Panc1 (cell line): ENCODE data around the gene NT5DC1. TPM values are rescaled to one million over a fixed set of nuclear protein-coding genes. Genes with fewer than 3 reads are reported as not detected.

Experiments used
- ATAC-seq: fragments of 200-7000 bp; cut with Tn5 transposase; 2 replicates; pipeline ENCODE4 v1.9.1; 2020; ENCODE audit warnings: mild to moderate bottlenecking, moderate library complexity
- BruUV-seq: library from RNA; stranded (reverse); fragments of 400-500 nt; replicated peaks from 2 replicates; lab custom pipeline; 2021; lab: Mats Ljungman, UMichigan
- CTCF ChIA-PET: fragments of 300-600 bp; sonication (Branson Sonifier 250); formaldehyde crosslinking; loops from one replicate; lab custom pipeline; 2022; ENCODE audit warnings: antibody characterized with exemption; lab: Charles Lee
- POLR2A ChIA-PET: fragments of 300-600 bp; sonication (Branson Sonifier 250); formaldehyde crosslinking; loops from one replicate; lab custom pipeline; 2022; ENCODE audit warnings: antibody characterized with exemption; lab: Charles Lee
- DNase-seq: peaks from one replicate; pipeline ENCODE4 v3.0.0-alpha.2; 2010; ENCODE audit warnings: low read depth, low spot score
- H3K27ac ChIP-seq: 2 replicates; pipeline ENCODE4 v1.5.1; 2011; ENCODE audit warnings: mild to moderate bottlenecking, low read length, inconsistent platforms
- H3K27me3 ChIP-seq: fragments of 200-500 bp; sonication (Bioruptor generic); 2 replicates; pipeline ENCODE4 v1.6.0; 2014; ENCODE audit warnings: low read length, inconsistent platforms; ENCODE audit not compliant: control insufficient read depth, insufficient read depth
- H3K36me3 ChIP-seq: fragments of 200-500 bp; sonication (Bioruptor generic); 2 replicates; pipeline ENCODE4 v1.5.1; 2014; ENCODE audit warnings: inconsistent platforms, mild to moderate bottlenecking, low read length, moderate library complexity; ENCODE audit not compliant: control insufficient read depth, insufficient read depth
- H3K4me1 ChIP-seq: 2 replicates; pipeline ENCODE4 v1.5.1; 2011; ENCODE audit warnings: inconsistent platforms, mild to moderate bottlenecking, low read length, moderate library complexity; ENCODE audit not compliant: control insufficient read depth, insufficient read depth
- H3K4me3 ChIP-seq, 2 experiments: 2 replicates each; pipeline ENCODE4 v1.5.1; 2011 to 2012; ENCODE audit warnings: low read depth in 2 of 2, low read length in 2 of 2, mild to moderate bottlenecking in 2 of 2, inconsistent platforms in 1 of 2, moderate library complexity in 1 of 2
- H3K9me3 ChIP-seq: fragments of 200-500 bp; sonication (Bioruptor generic); 2 replicates; pipeline ENCODE4 v1.5.1; 2014; ENCODE audit warnings: low read depth, mild to moderate bottlenecking, inconsistent platforms, low read length, moderate library complexity; ENCODE audit not compliant: control insufficient read depth, insufficient read depth
- CTCF ChIP-seq: fragments of 450-650 bp; IDR thresholded peaks from 2 replicates; pipeline ENCODE4 v1.5.1; 2017; ENCODE audit warnings: mild to moderate bottlenecking
- POLR2AphosphoS5 ChIP-seq: IDR thresholded peaks from 2 replicates; pipeline ENCODE4 v1.6.1; 2012; ENCODE audit warnings: mild to moderate bottlenecking, low read depth, low read length, moderate library complexity
- REST ChIP-seq, 2 experiments: IDR thresholded peaks; 2 replicates each; pipeline ENCODE4 v1.6.1; 2011 to 2012; ENCODE audit warnings: low read depth in 2 of 2, control low read depth in 1 of 2, low read length in 1 of 2, mild to moderate bottlenecking in 1 of 2, moderate library complexity in 1 of 2; ENCODE audit not compliant: insufficient read depth in 1 of 2
- SIN3A ChIP-seq: IDR thresholded peaks from 2 replicates; pipeline ENCODE4 v1.6.1; 2012; ENCODE audit warnings: low read depth, mild to moderate bottlenecking, low read length, moderate library complexity, borderline replicate concordance; ENCODE audit not compliant: insufficient read depth
- TCF7L2 ChIP-seq: IDR thresholded peaks from 2 replicates; pipeline ENCODE4 v1.6.1; 2011; ENCODE audit warnings: mild to moderate bottlenecking, low read depth, low read length, inconsistent platforms
- in situ Hi-C: cut with HindIII; loops from 2 replicates; pipeline ENCODE4 v1.10.0; 2016; ENCODE audit warnings: low sequenced_read_pairs, low pct_unique_long_range_greater_than_20kb
- intact Hi-C: fragments of 100-400 bp; cut with micrococcal nuclease; formaldehyde crosslinking; loops from one replicate; pipeline ENCODE4 v1.10.0; 2022; ENCODE audit not compliant: unreplicated experiment
- total RNA-seq: library from RNA; stranded (reverse); gene quantifications from one replicate; pipeline ENCODE4 v1.2.1, GENCODE V29; 2021; ENCODE audit not compliant: unreplicated experiment

Gene NT5DC1
- total RNA-seq, 1 experiment from 2014 or later, result 79.1 TPM

DNA sequence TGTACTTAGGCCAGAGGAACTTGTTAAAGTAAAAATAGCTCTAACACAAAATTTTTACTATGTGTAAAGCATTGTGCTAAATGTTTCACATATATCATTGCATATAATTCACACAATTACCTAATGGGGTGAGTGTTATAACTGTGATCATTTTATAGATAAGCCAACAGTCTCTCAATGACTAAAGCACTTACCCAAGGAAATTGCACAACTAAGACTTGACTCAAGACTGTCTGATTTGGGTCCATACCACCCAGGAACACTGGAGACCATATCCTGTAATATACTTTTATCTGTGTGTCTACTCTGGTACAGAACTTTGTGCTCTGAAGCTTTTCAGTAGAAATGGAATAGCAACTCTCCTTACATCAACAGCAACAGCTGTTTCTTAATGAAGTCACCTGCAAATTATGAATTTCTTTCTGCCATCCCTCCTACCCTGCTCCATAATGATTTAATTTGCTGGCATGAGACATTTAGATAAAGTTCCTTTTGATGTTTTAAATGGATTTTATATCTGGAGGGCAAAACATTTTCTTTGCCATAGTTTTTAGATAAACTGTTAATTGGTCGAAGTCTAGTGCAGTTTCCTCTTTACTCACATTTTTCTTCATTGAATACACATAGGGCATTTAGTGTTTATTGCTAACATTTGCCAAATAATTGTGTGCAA is 105.7 kb downstream of the NT5DC1 start:
- no peaks in the 10 kb centered on the region for H3K27me3 ChIP-seq
- POLR2A ChIA-PET, result no interaction called here
- no peak overlapping the region for H3K4me3 ChIP-seq
- in situ Hi-C loops, result no loop called here
- BruUV-seq, result no TSS peak
- TF ChIP-seq REST (IDR thresholded peaks at IDR 0.05; ENCODE audit: insufficient read depth in 1 of 2, low read depth in 2 of 2, low read length in 1 of 2), result no peak
- no peak for TF ChIP-seq POLR2AphosphoS5
- no peak for TF ChIP-seq SIN3A
- TF ChIP-seq CTCF, result no peak
- TF ChIP-seq TCF7L2, result no peak
- ATAC-seq (no peak), DNase-seq (no peak)
- H3K27ac ChIP-seq, result no peak overlapping the region
- CTCF ChIA-PET, result no interaction called here
- H3K36me3 ChIP-seq, result no peaks in the 10 kb centered on the region
- no peaks in the 10 kb centered on the region for H3K9me3 ChIP-seq
- intact Hi-C loops, result no loop called here
- peaks cover 6% of the 10 kb centered on the region; the same call in 1 of the 2 replicates for H3K4me1 ChIP-seq

DNA sequence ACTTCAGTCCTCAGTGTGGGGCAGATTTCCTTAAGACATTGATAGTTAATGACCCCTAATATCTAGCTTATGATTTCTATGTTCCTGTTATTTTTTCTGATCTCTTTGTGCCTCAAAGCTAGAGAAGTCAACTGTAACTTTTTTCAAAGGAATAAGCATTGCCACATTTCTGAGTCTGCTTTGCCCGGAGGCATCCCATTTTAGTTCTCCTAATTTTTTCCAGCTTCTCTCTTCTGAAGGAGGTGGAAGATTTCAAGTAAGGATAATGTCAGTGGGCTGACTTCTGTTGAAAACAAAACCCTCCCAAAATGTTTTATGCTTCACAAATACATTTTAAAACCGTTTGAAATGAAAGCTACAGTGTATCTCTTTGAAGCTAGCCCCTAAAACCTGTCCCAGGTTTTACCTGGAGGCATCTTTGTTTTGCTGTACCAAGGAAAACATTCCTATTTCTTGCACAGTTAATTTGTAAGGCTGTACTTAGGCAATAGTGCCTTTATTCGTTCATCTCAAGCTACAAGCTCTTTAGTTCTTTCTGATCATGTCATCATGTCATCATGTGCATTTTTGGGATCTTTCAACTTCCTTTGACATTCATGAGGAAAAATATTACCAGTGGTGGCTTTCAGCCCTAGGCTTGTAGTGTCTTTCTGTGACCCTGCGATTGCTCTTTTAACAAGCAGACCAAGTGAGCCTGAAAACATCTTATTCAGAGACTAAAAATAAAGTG is 107.6 kb downstream of the NT5DC1 start:
- CTCF ChIA-PET, result no interaction called here
- DNase-seq (no peak), ATAC-seq (no peak)
- POLR2A ChIA-PET, result interaction anchor here (0.6 kb wide), 1 partner anchor 78 kb away, joined by 3 read pairs; no protein-coding TSS in a partner anchor
- BruUV-seq, result no TSS peak
- in situ Hi-C loops (no loop called here), intact Hi-C loops (no loop called here)
- H3K36me3 ChIP-seq, result no peaks in the 10 kb centered on the region
- H3K9me3 ChIP-seq, result no peaks in the 10 kb centered on the region
- TF ChIP-seq TCF7L2 (no peak), CTCF (no peak), POLR2AphosphoS5 (no peak), SIN3A (no peak), REST (IDR thresholded peaks at IDR 0.05; ENCODE audit: insufficient read depth in 1 of 2, low read depth in 2 of 2, low read length in 1 of 2) (no peak)
- H3K4me1 ChIP-seq, result peaks cover 6% of the 10 kb centered on the region; the same call in 1 of the 2 replicates
- no peaks in the 10 kb centered on the region for H3K27me3 ChIP-seq
- H3K27ac ChIP-seq, result no peak overlapping the region
- H3K4me3 ChIP-seq, result no peak overlapping the region
